Measurements from ENCODE around the gene BIRC3. TPM values are rescaled to one million over a fixed set of nuclear protein-coding genes. Genes with fewer than 3 reads are reported as not detected.

BIRC3 gene
- total and polyA plus RNA-seq, 2 of the 8 experiments (the other 6 are each of a cell fraction or from before 2014, with no cell fraction given): 0.08 to 0.20 TPM

GRCh38 chr11:102367364-102367763, 50.1 kb downstream of the BIRC3 start:
- 87% methylated on average over 6 of the region's 6 CpGs; no CpG with 5 or more reads in 1 of the 2 experiments for WGBS, 2 experiments (ENCODE audit: extremely low coverage in 1 of 2, insufficient coverage in 1 of 2, insufficient read length in 1 of 2, insufficient replicate concordance in 2 of 2, low coverage in 1 of 2, low lambda C conversion rate in 2 of 2, missing lambda C conversion rate in 1 of 2)
- peaks cover 0 to 33% (median 10%) of the 10 kb centered on the region in 4 experiments; a peak in 7 of 8 replicates for H3K36me3 ChIP-seq (ENCODE audit: control insufficient read depth in 2 of 4, insufficient read depth in 4 of 4, low read length in 3 of 4)

More at GRCh38 chr11:102367364-102367763, 50.1 kb downstream of the BIRC3 start:
- H3K56ac ChIP-seq (replicated peaks; ENCODE audit: insufficient read length, low read depth, low read length): no peak overlapping the region
- no peaks in the 10 kb centered on the region for H3K23me2 ChIP-seq (ENCODE audit: low read depth, low read length)
- no peak overlapping the region for H4K5ac ChIP-seq (ENCODE audit: insufficient read length, low read depth, low read length)
- no peak overlapping the region for H3K4me2 ChIP-seq (ENCODE audit: insufficient read depth in 1 of 2, low read depth in 2 of 2, low read length in 2 of 2)
- no peaks in the 10 kb centered on the region for H3K79me2 ChIP-seq (ENCODE audit: control insufficient read depth in 1 of 2, insufficient read depth in 2 of 2, low read length in 2 of 2)
- no peaks in the 10 kb centered on the region for H3K79me1 ChIP-seq (ENCODE audit: low read depth, low read length)
- H2BK120ac ChIP-seq (replicated peaks; ENCODE audit: low read depth, low read length): no peak overlapping the region
- no peak overlapping the region for H3K23ac ChIP-seq (ENCODE audit: insufficient read length)
- no peak overlapping the region for H2AFZ ChIP-seq (ENCODE audit: low read length)
- DNase-seq (ENCODE audit: low read depth in 1 of 2, low spot score in 2 of 2) (no peak), FAIRE-seq (no peak)
- CTCF ChIA-PET (ENCODE audit: partially characterized antibody): interaction anchor here (0.6 to 1.2 kb wide), 9 partner anchors 18 to 246 kb away, joined by 3 to 5 read pairs (median 3); no protein-coding TSS in a partner anchor
- no peak overlapping the region for H3K18ac ChIP-seq (ENCODE audit: extremely low read depth, low read length)
- H3K9ac ChIP-seq (replicated peaks in 1 of 4; ENCODE audit: extremely low read depth in 1 of 4, low read depth in 3 of 4, low read length in 3 of 4): no peak overlapping the region
- H3K27me3 ChIP-seq (replicated peaks in 1 of 4; ENCODE audit: control insufficient read depth in 3 of 4, extremely low read depth in 1 of 4, insufficient read depth in 3 of 4, low read length in 3 of 4): no peaks in the 10 kb centered on the region
- no peak overlapping the region for H2BK12ac ChIP-seq (ENCODE audit: low read depth, low read length)
- POLR2A ChIA-PET (ENCODE audit: partially characterized antibody): interaction anchor here (2.2 kb wide), 1 partner anchor 8 kb away, joined by 9 read pairs; no protein-coding TSS in a partner anchor
- H2BK15ac ChIP-seq (ENCODE audit: low read length): no peak overlapping the region
- H3K4me1 ChIP-seq (replicated peaks in 1 of 4; ENCODE audit: control insufficient read depth in 3 of 4, insufficient read depth in 4 of 4, low read length in 3 of 4): no peaks in the 10 kb centered on the region
- H4K8ac ChIP-seq (ENCODE audit: extremely low read depth, insufficient read depth, low read length): no peak overlapping the region
- H3K14ac ChIP-seq (ENCODE audit: insufficient read length): no peak overlapping the region
- H4K20me1 ChIP-seq (replicated peaks in 1 of 2; ENCODE audit: control insufficient read depth in 1 of 2, insufficient read depth in 2 of 2, low read length in 2 of 2): no peaks in the 10 kb centered on the region
- H3K4me3 ChIP-seq (ENCODE audit: extremely low read depth in 1 of 4, insufficient read depth in 2 of 4, low read depth in 3 of 4, low read length in 4 of 4): no peak overlapping the region
- no peaks in the 10 kb centered on the region for H3K9me3 ChIP-seq (ENCODE audit: insufficient read depth in 2 of 2, low read depth in 1 of 2, low read length in 1 of 2)
- H2BK20ac ChIP-seq (ENCODE audit: low read length): no peak overlapping the region
- H4K91ac ChIP-seq (replicated peaks; ENCODE audit: insufficient read length, low read length): no peak overlapping the region
- TF ChIP-seq BRCA1 (IDR thresholded peaks at IDR 0.05; ENCODE audit: low read depth, low read length) (no peak), BACH1 (IDR thresholded peaks at IDR 0.05; ENCODE audit: low read length) (no peak)
- H2AK5ac ChIP-seq (ENCODE audit: low read depth, low read length): no peak overlapping the region
- no peak overlapping the region for H3K27ac ChIP-seq (ENCODE audit: low read depth, low read length)
- no peak overlapping the region for H3K4ac ChIP-seq (replicated peaks; ENCODE audit: insufficient read length, low read depth, low read length)
- H2BK5ac ChIP-seq (ENCODE audit: low read depth, low read length): no peak overlapping the region
